COR-L47 (cell line): Measurements from ENCODE around the gene EXOC3L1.

Experiments used
- DNase-seq: peaks from one replicate; lab custom pipeline; 2025; lab: John Stamatoyannopoulos, UW

Gene EXOC3L1

DNA sequence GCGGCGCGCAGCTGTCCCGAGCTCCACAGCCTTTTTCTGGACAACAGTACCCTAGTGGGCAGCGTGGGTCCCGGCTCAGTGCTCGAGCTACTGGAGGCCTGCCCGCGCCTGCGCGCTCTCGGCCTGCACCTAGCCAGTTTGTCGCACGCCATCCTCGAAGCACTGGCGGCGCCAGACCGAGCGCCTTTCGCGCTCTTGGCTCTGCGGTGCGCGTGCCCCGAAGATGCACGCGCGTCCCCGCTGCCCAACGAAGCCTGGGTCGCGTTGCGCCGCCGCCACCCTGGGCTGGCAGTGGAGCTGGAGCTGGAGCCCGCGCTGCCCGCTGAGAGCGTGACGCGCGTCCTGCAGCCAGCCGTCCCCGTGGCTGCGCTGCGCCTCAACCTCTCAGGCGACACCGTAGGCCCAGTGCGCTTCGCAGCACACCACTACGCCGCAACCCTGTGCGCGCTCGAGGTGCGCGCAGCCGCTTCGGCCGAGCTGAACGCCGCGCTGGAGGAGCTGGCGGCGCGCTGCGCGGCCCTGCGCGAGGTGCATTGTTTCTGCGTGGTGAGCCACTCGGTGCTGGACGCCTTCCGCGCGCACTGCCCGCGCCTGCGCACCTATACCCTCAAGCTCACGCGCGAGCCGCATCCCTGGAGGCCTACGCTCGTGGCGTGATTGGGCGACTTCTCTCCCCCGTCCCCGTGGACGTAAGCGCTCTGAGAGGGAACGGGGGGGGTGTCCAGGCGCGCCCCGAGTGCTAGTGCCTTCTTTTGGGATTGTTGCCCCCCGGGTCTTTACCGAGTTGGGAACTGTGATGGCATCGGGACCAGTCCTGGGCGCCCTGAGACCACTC lies 26.6 kb downstream of the EXOC3L1 start:
- peak; percentile 92 for DNase-seq

DNA sequence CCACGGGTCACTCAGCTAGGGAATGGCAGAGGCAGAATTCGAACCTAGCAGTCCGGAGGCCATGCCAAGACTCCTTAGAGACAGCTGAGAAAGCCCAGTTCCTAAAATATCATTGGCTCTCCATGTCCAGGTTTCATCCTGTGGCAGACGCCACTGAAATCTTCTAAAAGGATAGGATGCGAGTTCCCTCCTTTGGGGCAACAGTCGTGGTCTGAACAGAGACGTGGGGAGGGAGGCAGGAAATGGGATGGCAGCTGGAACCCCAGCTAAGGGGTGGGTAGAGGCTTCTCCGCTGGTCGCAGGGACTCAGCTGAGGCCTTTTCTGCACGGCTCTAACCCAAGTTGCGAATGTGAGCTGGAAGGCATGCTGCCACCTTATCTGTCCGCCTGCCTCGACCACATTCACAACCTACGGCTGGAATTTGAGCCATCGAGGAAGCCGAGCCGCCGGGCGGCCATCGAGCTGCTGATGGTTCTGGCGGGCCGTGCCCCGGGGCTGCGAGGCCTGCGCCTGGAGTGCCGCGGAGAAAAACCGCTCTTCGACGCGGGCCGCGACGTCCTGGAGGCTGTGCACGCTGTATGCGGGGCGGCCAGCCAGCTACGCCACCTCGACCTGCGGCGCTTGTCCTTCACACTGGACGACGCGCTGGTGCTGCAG lies 27.3 kb downstream of the EXOC3L1 start:
- no peak for DNase-seq

DNA sequence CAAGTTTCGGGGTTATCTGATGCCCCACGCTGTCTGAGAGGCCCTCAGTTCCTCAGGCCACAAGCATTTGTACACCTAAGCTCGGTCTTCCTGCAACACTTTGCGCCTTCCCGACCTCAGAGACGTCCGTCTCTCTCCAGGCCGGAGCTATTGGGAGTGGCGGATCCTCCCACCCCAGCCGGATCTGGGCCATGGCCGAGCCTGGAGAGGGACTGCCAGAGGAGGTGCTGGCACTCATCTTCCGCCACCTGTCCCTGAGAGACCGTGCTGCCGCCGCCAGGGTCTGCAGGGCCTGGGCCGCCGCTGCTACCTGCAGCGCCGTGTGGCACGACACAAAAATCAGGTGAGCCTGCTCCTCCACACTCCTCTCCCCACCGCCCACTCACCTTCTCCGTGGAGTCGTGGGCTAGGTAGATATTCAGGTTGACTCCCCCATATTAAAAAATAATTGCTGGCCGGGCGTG lies 28.3 kb downstream of the EXOC3L1 start:
- DNase-seq: no peak

GRCh38 chr16:67158637-67159600 lies 31.0 kb downstream of the EXOC3L1 start:
- no peak for DNase-seq

DNA sequence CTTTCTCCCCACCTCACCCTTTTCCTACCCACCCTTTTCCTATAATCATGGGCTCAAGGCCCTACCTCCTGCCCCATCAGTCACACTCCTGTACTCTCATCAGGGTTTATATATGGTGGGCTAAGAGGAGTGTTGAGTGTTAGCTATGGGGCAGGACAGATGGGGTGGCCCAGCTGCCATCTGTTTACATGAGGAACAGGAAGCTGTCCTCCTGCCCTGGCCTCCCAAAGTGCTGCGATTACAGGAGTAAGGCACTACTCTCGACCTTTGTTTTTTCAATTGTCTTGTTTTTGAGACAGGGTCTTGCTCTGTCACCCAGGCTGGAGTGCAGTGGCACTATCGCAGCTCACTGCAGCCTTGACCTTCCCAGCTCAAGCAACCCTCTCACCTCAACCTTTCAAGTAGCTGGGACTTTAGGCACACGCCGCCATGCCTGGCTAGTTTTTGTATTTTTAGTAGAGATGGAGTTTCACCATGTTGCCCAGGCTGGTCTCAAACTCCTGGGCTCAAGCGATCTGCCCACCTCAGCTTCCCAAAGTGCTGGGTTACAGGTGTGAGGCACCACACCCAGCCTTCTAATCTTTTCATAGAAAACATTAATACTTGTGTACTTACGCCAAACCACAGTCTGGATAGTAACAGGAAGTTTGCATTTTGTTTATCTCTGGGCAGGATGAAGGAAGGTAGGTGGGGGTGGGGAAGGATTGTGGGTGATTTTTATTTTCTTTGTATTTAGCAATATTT lies 31.9 kb downstream of the EXOC3L1 start:
- DNase-seq: no peak

DNA sequence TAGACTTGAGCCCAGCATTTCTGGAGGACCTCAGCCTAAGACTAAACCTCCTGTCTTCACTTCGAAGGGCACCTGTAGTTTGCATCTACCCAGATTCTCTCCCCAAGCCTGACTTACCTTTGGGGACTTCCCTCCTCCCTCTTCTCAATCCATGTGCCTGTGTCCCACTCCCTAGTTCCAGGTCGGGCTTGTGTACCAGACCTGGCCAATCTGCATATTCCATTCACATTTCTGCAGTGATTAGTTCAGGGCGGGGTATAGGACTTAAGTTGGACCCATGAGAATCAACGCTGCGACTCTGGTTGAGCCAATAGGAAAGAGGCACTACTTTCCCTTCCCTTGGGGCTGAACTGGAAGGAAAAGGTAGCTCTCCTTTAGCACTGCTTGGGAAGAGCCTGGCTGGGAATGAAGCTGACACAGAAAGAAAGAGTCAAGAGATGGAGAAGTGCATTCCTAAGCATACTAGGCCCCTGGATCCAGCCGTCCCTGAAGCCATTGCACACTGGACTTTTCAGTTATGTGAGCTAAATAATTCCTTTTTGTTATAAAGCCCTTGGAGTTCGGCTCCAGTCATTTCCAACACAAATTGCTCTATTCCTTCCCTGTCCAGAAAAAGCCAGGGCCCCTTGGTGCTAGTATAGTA lies 32.7 kb downstream of the EXOC3L1 start:
- no peak for DNase-seq

GRCh38 chr16:67156143-67156844 lies 33.6 kb downstream of the EXOC3L1 start:
- DNase-seq: no peak

DNA sequence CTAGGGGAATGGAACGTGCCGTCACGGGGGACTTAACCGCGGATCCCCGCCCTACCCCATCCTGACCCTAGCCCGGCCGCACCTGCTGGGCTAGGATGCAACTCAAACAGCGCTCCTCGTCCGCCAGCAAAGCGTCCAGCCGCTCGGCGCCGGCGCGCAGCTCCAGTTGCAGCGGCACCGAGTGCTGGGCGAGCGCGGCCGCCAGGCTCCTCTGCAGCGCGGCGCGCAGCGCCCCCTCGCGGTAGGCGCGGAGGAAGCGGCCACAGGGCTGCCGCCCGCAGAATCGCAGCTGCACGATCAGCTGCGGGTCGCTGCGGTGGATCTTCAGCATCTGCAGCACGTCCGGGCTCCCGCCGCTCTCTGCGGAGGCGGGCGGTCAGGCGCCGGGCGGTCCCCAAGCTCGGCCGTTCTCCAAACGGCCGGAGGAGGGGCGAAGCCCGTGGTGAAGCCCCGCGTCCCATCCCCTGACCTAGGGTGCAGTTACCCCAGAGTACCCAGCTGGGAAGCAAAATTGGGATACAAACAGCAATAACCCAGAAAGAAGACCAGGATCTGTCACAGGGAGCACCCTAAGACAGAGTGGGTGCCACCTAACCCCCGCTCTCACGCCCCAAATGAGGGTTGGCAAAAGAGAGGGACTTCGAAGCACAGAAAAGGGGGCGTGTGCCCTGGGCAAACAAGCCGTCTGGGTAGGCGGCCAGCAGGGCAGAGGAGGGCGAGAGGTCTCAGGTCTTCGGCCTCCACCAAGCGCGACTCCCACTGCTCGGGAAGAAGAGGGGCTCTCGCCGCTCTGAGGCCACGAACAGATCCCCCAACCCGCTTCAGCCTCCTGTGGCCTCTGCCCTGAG lies 34.4 kb downstream of the EXOC3L1 start:
- peak; percentile 65 for DNase-seq

GRCh38 chr16:67154578-67155294 lies 35.2 kb downstream of the EXOC3L1 start:
- no peak for DNase-seq

GRCh38 chr16:67151431-67152097 lies 38.4 kb downstream of the EXOC3L1 start:
- DNase-seq: no peak

GRCh38 chr16:67150833-67151396 lies 39.0 kb downstream of the EXOC3L1 start, which contains the start of gene B3GNT9:
TSS of gene B3GNT9 (minus strand) at chr16:67150998. CDS start at chr16:67150485, 513 bp downstream.
- DNase-seq: peak; percentile 65

DNA sequence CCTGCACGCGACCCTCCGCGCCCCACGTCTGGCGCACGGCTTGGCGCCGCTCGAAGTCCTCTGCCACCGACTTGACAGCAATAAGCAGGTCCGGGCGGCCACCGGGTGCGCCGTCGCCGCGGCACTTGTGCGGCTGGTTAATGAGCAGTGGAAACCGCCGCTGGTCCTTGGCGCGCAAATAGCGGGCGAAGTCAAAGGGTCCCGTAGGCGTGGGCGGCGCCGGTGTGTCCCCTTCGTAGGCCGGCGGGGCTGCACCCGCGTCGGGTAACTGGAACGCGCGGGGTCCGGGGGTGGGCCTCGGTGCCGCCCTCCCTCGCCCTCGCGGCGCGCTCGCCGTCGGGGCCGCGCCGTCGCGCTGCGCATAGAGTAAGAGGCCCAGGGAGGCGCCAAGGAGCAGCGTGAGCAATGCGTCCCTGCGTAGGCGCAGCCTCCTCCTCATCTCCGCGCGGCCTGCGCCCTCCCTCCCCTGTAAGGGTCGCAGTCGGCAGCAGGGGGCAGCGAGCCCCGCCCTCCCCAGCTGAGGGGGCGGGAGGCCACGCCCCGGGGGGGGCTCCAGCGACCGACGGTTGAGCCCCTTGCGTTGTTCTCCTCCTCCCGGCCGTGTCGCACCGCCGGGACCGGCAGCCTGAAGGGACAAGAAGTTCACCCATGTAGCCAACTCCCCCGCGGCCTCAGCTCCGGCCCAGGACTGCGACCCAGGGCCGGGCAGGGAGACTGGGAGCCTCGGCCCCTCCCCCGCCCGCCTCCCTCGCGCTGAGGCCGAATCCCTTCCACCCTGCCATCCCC lies 39.7 kb downstream of the EXOC3L1 start:
- DNase-seq: peak; percentile 26

DNA sequence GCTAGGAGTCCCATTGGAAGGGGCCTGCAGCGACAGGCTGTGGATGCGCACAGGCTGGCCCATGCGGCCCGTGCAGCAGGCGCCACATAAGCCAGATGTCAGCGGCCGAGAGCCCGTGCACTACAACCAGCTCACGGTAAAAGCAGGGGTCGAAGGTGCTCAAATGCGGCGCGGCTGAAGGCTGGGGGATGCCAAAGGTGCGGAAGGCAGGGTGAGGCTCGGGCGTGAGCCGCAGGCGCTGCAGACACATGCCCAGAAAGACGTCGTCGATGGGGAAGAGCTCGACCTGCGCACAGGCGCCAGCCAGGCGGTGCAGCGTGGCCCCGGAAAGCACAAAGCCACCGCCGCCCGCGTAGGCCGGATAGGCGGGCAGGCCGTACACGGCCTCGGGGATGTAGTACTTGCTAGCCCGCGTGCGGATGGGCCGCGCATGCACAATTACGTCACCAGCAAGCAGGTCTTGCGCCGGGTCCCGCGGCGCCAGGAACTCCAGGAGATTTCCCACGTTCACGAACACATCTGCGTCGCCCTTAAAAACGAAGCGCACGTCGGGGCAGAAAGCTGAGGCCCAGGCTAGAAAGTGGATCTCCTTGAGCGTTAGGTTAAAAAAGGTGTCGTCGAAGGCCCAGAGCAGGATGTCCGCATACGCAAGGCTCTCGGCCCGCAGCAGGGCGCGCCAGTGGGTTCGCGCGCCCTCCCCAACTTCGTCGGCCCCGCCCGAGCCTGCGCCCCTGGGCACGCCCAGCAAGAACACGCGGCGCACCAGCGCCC lies 40.5 kb downstream of the EXOC3L1 start:
- no peak for DNase-seq

GRCh38 chr16:67148656-67149275 lies 41.2 kb downstream of the EXOC3L1 start:
- no peak for DNase-seq

- no peak for DNase-seq
Measured at GRCh38 chr16:67148221-67148620, 41.7 kb downstream of the EXOC3L1 start.
